NCI-H2196 treated with DMSO at 0.1 percent for 48 hours (cell line): ENCODE results near the gene ZNF322.

Source experiments
- DNase-seq: peaks from one replicate; lab custom pipeline; 2025; ENCODE audit not compliant: unreplicated experiment; lab: John Stamatoyannopoulos, UW

Gene ZNF322

DNA sequence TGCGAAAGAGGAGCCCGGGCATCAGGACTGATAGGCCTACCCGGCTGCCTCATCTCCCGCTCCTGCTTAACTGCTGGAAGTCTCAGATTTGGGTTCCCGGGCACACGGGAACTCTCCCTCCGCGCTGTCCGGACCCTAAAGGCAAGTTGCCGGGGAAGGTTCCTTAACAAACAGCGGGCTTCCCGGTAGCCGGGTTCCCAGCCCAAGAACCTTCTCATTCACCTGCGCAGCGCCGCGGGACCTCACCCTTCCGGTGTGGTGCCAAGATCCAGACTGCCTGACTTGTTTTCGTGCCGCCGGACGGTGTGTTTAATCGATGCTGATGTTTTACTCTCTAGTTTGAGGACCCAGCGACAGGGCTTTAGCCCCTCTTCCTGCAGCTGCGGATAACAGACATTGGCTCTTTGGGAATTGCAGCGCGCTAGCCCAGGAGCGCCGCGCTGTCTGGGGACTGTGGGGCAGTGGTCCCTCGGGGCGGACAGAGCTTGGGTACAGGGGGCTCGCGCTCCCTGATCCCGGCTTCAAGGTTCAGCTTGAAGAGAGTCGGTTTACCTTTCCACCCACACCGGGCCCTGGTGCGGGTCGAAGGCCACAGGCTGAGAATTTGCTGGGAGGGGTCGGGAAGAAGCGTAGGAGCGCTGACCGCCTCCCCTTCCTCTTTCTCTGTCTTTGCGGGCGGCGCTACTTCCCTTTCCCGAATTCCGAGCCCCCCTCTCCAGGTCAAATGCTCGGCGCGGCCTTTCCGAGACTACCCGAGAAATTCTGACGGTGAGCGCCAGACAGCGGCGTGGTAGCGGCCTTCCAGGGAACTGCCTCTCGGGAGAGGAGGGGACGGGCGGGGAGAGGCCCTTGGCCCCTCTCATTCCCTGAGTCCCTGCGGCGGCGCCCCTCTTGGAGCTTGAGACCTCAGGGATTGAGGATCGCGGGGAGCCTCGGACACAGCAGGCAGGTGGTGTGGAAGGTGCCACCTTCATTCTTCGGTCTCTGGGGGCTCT, 45.6 kb downstream of the ZNF322 start:
- DNase-seq, result no peak

DNA sequence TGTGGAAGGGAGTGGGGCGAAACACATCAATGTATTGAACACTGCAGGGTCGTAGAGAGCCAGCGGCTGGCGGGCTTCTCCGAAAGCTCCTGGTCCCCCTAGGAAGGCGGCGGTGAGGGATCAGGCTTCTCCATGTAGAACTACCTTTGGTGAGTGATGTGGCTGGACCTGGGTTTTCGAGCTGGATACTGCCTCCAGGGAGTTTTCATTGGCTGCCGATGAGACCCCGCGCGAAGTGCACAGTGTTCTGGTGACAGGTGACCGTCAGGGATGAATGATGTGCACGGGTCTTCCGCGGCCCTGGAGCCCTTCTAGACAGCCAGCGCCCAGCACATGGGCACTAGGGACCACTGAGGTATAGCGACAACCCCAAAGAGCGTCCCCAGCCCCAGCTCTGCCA, 46.3 kb downstream of the ZNF322 start:
- no peak for DNase-seq

DNA sequence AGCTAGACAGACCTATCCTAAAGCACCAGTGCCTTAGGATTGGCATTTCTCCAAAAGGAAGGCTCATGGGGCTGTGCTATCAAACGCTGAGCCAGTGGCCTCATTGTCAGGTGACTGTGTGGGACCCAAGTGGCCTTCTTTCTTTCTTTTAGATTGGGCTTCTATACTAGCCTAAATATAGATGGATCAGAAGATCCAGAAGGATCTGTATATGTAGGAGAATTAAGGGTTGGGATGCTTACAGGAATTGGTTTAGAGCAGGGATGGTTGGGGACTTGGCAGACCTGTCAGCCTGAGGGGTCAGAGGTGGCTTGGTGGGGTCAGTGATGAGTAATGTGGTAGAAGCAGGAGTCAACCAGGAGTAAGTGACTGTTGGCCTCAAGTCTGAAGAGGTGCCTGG, 47.9 kb downstream of the ZNF322 start:
- DNase-seq, result no peak

DNA sequence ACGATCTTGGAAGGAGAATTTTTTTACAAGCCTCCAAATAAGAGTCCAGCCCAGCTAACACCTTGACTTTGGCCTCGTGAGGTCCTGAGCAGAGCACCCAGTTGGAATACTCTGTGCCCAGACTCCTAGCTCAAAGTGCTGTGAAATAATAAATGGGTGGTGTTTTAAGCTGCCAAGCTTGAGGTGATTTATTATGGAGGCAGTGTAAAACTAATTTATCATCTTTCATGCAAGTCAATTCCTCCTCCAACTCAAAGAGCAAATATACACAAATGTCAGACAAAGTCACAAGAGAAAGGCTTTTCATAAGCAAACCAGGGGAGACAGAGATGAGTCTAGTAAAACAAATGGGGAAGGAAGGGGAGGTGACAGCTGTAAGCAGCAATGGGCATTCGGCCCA, 50.1 kb downstream of the ZNF322 start:
- no peak for DNase-seq

DNA sequence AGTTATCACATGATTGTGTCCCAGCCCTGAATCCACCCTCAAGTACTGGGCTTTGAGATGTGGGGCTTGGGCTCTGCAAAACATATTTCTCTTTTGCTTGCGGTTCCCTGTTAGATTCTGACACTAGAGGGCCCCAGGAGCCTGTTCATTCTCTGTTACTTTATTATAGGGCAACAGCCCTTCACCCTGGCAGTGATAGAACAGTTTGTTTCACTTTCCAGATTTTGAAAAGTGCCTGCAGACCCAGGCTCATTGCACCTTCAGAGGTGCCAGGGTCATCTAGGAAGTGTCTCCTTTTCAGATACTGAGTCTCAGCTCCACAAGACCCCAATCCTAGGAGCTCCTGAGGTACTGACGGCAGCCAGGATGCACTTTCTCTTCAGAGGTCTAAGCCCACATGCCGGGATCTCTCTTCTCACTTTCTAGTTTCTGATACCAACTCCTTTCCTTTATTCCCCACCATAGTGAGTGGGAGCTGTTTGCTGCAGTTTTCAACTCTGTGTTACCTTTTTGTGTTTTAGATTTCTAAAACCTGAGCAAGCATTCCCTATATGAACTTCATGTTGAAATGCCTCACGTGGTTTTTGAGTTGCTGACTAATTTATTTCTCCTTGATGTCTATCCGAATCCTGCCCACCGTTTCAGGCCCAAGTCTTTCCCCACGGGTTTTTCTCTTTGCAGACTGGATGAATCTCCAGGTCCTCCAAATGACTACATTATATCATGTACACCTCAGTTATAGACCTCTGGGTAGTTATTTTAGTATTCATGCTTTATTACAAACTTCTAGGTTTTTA, 51.9 kb downstream of the ZNF322 start:
- peak; percentile 67 for DNase-seq

DNA sequence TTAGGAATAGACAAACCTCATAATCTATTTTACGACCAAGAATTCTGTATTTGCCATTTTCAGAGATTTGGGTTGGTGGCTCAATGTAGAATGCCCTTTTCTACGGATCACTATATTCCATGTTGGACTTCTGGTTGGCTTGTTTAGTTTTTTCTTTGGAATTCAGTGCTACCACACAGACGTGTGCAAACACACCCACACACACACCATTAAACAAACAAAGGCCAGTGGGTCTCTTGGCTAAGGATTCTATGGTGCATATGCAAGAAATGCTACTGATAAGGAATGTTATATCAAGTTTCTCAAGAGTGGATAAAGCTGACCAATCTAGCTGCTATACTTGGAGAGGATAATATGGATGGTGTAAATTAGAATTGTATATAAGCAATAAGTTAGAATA, 54.7 kb downstream of the ZNF322 start:
- DNase-seq, result no peak

DNA sequence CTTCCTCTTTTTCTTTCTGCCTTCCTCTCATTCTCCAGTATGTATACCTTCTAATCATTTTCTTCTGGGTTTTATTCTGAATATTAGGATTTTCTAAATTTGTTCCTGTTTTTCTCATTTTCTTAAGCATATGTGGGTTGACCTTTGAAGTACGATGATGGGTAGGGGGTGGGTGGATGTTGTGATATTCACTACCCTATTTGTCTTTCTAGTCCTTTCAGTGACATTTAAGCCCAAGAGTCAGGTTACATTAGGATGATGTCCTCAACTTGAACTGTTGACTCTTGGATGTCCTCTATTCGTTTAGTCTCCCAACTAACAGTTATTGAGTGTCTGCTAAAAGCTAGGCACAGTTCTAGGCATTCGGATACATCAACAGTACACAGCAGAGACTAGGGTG, 55.5 kb downstream of the ZNF322 start:
- no peak for DNase-seq

DNA sequence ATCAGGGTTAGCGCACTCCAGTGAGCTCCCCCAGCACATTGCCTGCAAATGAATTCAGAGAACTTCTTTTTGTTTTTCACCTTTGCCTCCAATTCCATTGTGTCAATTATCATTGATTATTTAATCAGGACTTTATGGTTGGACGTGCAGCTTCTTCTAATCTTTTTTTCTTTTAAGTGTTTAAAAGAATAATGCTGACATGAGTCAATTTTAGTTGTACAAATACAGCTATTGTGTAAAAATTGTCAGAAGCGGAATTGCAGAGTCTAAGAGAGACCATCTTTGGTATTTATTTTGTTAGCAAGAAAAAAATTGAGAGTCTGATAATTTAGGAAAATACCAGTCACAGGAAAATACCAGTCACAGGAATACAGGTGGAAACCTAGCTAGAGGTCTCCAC, 57.3 kb downstream of the ZNF322 start:
- no peak for DNase-seq

DNA sequence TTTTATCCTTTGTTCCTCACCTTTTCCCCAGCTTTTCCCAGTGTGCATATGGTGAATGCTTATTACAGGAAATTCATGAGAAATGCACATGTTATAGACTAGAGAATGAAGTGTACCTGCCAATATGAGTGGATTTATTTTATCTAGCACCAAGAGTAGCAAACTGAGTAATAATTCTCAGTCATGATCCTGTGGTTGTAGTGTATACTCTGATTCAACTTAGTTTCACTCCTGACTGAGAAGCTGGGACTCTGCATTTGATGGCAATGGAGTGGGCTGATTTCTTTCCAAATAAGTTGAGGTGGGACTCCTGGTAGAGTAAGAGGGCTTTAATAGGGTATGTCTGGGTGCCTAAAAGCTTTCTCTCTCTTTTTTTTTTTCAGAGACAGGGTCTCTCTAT, 58.8 kb downstream of the ZNF322 start:
- DNase-seq, result no peak

DNA sequence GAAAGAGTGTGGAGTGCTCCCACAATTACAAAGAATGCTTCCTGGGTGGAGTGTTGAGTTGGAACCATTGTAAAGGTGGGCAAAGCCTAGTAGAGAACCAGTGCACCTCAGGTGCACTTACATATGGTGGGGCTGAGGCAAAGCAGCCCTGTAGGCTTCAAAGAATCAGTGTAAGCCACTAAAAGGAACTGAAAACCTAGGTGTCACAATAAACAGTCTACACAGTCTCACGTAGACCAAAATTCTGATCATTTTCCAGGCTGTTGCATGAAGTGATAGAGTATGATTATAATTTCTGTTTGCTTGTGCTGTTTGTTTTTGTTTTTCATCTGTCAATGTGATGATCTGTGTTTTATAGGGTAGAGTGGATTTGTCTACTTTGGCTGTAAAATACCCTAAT, 60.0 kb downstream of the ZNF322 start:
- no peak for DNase-seq

DNA sequence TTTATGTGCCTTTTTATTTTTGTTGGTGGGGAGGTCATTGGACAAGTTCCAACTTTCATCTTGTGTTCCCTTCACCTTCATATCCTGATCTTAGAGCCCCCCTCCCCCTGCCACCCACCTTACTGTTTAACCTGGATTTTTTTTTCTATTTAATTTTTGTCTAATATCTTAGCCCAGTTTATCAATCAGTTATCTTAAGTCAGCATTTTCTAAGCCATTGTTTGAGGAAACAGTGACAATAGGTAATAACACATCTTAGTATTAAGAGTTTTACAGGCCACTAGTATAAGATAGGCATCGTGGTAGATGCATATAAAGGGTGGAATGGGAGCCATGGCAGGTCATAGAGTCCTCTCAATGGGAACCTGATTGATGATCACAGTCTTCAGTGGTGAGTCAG, 60.4 kb downstream of the ZNF322 start:
- DNase-seq, result no peak

DNA sequence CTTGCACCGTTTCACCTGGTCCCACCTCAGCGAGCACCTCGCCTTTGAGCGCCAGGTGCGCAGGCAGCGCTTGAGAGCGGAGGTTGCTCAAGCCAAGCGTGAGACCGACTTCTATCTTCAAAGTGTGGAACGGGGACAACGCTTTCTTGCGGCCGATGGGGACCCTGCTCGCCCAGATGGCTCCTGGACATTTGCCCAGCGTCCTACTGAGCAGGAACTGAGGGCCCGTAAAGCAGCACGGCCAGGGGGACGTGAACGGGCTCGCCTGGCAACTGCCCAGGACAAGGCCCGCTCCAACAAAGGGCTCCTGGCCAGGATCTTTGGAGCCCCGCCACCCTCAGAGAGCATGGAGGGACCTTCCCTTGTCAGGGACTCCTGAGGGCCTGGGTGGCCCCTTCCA, 61.3 kb downstream of the ZNF322 start:
- DNase-seq, result no peak

DNA sequence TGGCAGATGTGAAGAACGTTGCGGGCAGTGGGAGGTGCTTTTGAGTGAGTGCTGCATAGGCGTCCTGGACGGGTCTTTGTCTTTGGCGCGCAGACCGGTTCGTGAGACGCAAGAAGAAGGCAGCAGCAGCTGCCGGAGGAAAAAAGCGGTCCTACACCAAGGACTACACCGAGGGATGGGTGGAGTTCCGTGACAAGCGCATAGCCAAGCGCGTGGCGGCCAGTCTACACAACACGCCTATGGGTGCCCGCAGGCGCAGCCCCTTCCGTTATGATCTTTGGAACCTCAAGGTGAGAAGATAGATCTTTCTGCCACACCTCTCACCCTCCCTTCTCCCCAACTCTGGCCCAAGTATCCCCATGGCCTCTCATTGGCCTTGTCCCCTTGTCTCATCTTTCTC, 61.7 kb downstream of the ZNF322 start:
- DNase-seq, result no peak

DNA sequence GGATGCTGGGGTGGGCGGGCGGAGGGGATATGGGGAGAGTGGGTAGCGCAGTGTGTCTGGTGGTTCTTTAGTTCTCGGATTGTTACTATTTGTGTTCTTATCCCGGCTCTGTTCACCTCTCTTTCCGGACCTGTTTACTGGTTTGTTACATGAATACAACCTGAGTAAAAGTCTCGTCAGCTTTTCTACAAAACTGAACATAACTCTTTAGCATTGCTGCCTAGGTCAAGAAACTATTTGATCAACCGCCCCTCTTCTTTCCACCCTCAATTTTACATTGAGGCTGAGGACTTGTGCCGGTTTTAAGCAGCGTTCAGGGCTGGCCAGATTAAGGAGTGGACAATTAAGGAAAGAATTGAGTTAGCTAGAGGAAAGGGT, 62.2 kb downstream of the ZNF322 start:
- DNase-seq, result no peak

DNA sequence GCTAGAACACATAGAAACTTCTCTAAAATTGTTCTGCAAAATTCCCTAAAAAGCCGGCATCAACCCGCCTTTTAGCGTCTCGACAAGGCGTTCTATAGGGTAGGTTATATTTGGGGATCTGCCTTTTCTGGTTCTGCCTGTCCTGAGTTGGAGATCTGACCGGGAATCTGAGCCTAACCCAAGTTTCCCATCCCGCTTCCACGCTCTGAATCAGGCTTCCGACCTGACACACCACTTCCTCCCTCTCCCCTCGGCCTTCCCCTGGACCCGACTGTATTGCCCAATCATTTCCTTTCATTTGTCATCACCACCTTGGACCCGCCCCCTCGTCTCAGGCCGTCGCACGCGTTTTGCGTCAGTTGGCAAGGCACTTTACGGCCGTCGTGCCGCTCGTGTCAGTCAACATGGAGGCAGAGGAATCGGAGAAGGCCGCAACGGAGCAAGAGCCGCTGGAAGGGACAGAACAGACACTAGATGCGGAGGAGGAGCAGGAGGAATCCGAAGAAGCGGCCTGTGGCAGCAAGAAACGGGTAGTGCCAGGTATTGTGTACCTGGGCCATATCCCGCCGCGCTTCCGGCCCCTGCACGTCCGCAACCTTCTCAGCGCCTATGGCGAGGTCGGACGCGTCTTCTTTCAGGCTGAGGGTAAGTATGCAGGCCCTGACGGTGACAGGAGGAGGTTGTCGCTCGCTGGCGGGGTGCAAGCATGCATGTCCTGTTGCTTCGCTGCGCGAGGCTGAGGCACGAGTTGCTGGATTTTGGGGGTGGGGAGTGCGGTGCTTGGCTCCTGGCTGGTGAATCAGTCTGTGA, 62.8 kb downstream of the ZNF322 start, which contains the start of gene ABT1:
Gene ABT1, plus strand, starts transcription at position 375 of the 810 bp plus-strand sequence. Its CDS starts 30 bp downstream, at position 405.
- peak; percentile 95 for DNase-seq

DNA sequence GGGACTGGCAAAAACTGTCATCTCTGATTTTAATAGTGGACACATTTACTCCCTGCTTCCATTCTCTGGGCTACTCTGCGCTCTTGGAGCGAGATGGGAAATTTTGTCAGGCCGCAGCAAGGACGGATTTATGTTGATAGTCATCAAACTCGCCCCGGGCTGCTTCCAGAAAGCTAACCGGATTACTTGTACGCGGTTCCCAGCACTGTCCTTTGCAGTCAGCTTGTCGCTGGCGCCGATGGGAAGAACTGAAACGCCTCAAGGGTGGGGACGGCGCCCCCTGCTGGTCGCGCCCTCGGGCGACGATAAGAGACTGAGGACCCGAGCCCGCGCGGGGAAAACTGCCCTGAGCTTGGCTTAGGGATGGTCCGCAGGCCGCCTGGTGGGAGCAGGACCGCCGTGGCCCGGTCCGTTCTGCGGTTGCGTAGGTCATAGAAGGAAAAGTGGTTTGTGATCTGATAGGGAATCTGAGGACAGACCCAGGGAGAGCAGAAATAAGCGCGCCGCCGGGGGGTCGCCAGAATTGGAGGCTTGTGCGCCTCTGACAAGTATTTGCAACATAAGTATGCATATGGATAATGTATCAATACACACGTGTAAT, 63.8 kb downstream of the ZNF322 start:
- peak; percentile 69 for DNase-seq

DNA sequence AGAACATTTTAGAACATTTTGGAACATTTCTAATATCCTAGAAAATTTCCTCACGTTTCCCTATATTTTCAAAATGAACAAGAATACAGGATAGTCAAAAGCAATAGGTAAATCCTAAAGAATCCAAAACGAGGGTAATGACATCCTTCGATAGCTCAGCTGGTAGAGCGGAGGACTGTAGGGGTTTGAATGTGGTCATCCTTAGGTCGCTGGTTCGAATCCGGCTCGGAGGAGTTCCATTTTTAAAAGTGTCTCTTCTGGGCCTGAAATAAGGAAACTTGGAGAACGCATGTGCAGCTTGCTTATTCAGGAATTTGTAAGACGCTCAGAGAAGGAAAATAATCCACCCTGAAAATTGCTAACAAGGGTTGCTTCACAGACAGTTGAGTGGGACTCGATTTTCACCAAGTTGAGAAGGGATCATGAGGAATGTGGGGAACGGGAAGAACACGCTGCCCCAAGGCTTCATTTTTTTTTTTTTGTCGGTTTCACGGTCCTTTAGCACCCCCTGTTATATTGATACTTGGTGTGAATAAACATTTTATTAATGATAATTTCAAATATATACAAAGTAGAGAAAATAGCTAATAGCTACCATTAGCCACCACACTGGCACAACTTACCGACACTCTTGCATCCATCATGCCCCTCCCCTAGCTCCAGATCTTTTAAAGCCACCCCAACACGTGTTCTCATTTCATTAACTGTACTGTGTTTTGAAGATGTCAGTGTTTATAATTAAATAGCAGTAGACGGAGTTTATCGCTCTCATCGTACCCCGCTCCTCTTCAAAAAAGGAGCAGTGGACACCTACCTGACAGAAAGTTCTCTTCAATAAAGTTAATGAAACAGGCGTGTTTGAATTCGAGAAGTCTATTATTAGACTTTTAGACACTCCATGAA, 64.6 kb downstream of the ZNF322 start:
- DNase-seq, result no peak

DNA sequence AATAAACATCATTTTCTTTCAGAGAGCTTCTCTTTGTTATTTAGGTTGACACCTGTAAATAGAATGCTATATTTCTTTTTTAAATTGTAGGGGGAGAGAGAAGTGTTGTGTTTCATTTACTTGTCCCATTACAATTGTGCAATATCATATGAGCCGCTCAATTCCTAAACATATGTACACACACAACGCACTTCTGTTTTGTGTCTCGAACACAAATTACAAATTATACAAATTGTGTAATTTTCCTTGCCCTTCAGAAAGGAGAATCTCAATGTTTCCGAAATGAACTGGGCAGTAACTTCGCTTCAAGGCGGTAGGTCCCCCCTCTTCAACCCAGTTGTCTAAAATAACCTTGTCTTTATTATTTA, 65.4 kb downstream of the ZNF322 start:
- no peak for DNase-seq

DNA sequence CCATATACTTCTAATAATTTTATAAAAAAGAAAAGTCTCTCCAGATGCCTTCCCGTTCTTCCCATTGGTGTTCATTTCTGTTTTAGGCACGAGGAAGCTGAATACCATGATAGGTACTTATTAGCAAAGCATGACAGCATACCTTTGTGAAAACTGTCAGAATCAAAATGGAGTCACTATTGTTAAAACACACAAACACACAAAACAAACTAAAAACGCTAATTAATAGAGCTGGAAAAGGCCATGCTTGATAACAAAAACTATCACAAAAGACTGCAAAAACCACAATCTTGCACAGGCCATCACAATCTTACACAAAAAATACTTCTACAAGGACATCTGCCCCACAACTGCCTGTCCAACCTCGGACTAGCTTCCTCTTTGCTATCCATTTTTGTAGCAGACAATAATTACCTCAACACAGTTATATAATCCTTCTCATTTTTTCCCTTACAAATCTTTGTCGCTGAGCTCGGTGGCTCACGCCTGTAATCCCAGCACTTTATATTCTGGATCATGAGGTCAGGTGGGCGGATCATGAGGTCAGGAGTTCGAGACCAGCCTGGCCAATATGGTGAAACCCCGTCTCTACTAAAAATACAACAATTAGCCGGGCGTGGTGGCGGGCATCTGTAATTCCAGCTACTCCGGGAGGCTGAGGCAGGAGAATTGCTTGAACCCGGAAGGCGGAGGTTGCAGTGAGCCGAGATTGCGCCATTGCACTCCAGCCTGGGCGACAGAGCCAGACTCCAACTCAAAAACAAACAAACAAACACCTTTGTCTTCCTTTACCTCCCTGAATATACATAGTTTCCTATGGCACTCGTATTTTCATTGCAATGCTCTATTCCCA, 66.0 kb downstream of the ZNF322 start:
- DNase-seq, result no peak
